IPS DF 6.9 (cell line): Measurements from ENCODE around the gene CLDND1.
A peak's percentile ranks its signal among the peaks of the same experiment; 100 is the strongest.

Experiments
- DNase-seq: peaks from one replicate; pipeline ENCODE4 v3.0.0-alpha.2; 2013; ENCODE audit warnings: low read depth, low spot score
- H3K27ac ChIP-seq: one replicate; pipeline ENCODE4 v1.5.1; 2013; ENCODE audit warnings: low read length, control low read depth
- H3K27me3 ChIP-seq: 2 replicates; pipeline ENCODE4 v1.6.1; 2013; ENCODE audit warnings: mild to moderate bottlenecking, low read length; ENCODE audit not compliant: control insufficient read depth, insufficient read depth
- H3K36me3 ChIP-seq: 2 replicates; pipeline ENCODE4 v1.6.1; 2013; ENCODE audit warnings: low read length; ENCODE audit not compliant: control insufficient read depth, insufficient read depth
- H3K4me1 ChIP-seq: 2 replicates; pipeline ENCODE4 v1.6.1; 2013; ENCODE audit warnings: low read length; ENCODE audit not compliant: control insufficient read depth, insufficient read depth
- H3K4me3 ChIP-seq: 2 replicates; pipeline ENCODE4 v1.5.1; 2013; ENCODE audit warnings: mild to moderate bottlenecking, low read length
- H3K9me3 ChIP-seq: 2 replicates; pipeline ENCODE4 v1.6.1; 2013; ENCODE audit warnings: low read length, inconsistent platforms; ENCODE audit not compliant: control insufficient read depth, insufficient read depth
- whole genome bisulfite sequencing: extraction: QIAGEN DNeasy Blood & Tissue Kit; methylation state at CpG from one replicate; pipeline ENCODE4 v1.1.7; 2013; ENCODE audit warnings: mixed read lengths, missing lambda C conversion rate; ENCODE audit not compliant: insufficient read length, insufficient coverage; 5-methylcytosine and 5-hydroxymethylcytosine counted together

The CLDND1 gene

DNA sequence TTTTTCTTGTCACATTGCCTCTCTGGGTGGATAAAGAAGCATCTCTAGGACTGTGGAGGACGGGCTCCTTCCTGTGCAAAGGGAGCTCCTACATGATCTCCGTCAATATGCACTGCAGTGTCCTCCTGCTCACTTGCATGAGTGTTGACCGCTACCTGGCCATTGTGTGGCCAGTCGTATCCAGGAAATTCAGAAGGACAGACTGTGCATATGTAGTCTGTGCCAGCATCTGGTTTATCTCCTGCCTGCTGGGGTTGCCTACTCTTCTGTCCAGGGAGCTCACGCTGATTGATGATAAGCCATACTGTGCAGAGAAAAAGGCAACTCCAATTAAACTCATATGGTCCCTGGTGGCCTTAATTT lies 9.6 kb upstream of the CLDND1 start:
- H3K27ac ChIP-seq: no peak overlapping the region

DNA sequence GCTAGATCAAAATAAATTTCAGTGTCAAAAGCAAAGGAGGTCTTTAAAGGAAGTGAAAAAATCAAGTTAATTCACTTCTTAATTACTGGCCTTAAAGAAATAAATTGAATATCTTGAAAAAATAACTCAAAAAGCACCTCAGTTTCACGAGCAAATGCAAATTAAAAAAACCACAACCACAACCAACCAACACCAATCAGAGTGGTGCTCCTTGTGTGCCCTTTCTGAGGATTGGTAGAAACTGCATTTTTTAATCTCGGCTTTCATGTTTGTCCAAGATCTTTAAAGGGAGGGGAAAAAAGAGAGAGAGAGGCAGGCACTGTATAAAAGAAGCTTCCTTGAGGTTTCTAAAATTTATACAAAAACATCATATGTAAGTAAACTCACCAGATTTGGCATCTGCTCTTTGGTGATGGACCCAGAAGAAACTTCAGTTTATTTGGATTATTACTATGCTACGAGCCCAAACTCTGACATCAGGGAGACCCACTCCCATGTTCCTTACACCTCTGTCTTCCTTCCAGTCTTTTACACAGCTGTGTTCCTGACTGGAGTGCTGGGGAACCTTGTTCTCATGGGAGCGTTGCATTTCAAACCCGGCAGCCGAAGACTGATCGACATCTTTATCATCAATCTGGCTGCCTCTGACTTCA lies 9.0 kb upstream of the CLDND1 start, which contains the start of gene GPR15:
Gene GPR15 (plus strand): TSS at position 357 of the 653 bp plus-strand sequence. CDS start 56 bp downstream, at position 413.
- Histone ChIP-seq H3K9me3 (no peaks in the 10 kb centered on the region), H3K27me3 (no peaks in the 10 kb centered on the region), H3K4me1 (no peaks in the 10 kb centered on the region), H3K36me3 (no peaks in the 10 kb centered on the region), H3K27ac (no peak within 1 kb of the TSS), H3K4me3 (no peak within 1 kb of the TSS)
- DNase-seq: no peak
- WGBS: no CpG with 5 or more reads among the region's 7 CpGs

More for the DNA sequence above, 9.6 kb upstream of the CLDND1 start:
- DNase-seq: no peak
- WGBS: no CpG with 5 or more reads among the region's 5 CpGs
- Histone ChIP-seq H3K27me3 (no peaks in the 10 kb centered on the region), H3K4me3 (no peak overlapping the region), H3K4me1 (no peaks in the 10 kb centered on the region), H3K9me3 (no peaks in the 10 kb centered on the region), H3K36me3 (no peaks in the 10 kb centered on the region)

DNA sequence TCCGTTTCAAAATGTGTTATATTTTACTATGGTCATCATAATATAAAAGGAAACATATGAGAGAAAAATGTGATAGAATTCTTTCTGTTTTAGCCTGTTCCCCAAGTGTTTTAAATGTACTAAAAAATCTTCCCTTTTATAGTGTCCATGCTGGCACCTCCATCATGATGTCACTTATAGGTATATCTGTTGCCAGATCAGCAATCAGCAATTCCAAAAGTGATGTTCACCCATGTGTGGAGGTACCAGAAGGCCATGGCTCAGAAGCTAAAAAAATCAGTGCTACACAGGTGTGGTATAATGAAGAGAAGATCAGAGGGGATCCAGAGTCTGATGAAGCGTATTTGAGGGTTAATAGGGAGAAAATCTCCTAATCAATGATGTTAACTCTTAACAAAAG lies 8.0 kb upstream of the CLDND1 start:
- H3K4me1 ChIP-seq: no peaks in the 10 kb centered on the region
- no peak for DNase-seq
- no peak overlapping the region for H3K27ac ChIP-seq
- H3K9me3 ChIP-seq: no peaks in the 10 kb centered on the region
- no peaks in the 10 kb centered on the region for H3K36me3 ChIP-seq
- WGBS: no CpG with 5 or more reads among the region's 2 CpGs
- no peak overlapping the region for H3K4me3 ChIP-seq
- no peaks in the 10 kb centered on the region for H3K27me3 ChIP-seq

DNA sequence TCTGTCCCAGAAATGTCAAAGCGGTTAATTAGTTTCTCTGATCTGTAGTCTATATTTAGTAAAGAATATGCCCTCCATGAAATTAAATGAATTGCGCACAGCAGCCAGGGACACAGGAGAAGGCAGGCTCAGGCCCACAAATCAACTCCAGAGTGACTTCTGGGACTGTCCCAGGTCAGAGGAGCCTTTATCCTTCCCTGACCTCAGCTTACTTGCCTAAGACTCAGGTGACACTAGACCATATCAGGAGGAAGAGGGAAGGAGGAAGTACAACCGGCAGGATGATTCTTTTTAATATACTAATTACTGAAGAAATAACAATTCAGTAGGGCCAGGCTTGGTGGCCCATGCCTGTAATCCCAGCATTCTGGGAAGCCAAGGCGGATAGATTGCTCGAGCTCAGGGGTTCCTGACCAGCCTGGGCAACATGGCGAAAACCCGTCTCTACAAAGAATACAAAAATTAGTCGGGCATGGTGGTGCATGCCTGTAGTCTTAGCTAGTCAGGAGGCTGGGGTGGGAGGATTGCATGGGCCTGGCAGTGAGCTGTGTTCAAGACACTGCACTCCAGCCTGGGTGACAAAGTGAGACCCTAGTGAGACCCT lies 7.3 kb upstream of the CLDND1 start:
- Histone ChIP-seq H3K9me3 (no peaks in the 10 kb centered on the region), H3K4me3 (no peak overlapping the region), H3K36me3 (no peaks in the 10 kb centered on the region), H3K27ac (no peak overlapping the region), H3K27me3 (no peaks in the 10 kb centered on the region), H3K4me1 (no peaks in the 10 kb centered on the region)
- WGBS: no CpG with 5 or more reads among the region's 8 CpGs
- DNase-seq: no peak

DNA sequence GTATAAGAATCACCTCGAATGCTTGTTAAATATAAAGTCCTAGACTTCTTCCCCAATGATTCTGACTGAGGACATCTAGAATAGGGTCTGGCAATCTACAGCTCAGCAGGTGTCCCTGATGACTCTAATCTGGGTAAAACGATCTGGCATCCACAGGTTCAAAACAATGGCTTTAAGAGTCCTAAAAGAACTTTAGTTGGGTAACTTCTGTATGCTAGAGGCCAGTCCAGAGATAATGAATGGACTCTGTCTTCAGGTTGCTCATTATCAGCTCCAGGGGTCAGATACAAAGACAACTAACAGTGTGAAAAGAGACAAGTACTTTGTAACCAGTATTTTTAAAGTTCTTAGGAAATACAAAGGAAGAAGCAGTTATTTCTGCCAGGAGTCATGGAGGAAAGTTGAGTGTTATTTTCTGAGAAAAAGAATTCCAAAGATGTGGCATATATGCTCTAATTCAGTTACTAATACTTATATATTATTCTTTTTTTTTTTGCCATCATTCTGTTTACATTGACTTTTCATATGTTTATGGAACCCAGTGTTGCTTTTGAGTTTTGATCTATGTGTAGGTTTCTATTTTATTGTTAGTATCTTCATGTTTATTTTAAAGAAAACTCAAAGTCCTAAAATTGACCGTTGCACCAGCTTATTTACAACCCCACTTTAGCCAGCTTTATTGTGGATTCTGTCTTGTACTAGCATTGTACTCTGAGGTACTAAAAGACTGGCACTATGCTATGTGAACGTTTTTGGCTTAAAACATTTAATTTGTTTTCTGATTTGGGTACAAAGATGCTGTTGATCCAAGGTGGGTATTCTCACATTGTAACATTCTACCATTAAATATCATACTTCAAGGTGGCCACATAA lies 6.0 kb upstream of the CLDND1 start:
- no CpG with 5 or more reads among the region's 4 CpGs for WGBS
- H3K4me1 ChIP-seq: no peaks in the 10 kb centered on the region
- H3K27ac ChIP-seq: no peak overlapping the region
- H3K9me3 ChIP-seq: no peaks in the 10 kb centered on the region
- H3K36me3 ChIP-seq: no peaks in the 10 kb centered on the region
- H3K27me3 ChIP-seq: no peaks in the 10 kb centered on the region
- no peak for DNase-seq
- H3K4me3 ChIP-seq: no peak overlapping the region

DNA sequence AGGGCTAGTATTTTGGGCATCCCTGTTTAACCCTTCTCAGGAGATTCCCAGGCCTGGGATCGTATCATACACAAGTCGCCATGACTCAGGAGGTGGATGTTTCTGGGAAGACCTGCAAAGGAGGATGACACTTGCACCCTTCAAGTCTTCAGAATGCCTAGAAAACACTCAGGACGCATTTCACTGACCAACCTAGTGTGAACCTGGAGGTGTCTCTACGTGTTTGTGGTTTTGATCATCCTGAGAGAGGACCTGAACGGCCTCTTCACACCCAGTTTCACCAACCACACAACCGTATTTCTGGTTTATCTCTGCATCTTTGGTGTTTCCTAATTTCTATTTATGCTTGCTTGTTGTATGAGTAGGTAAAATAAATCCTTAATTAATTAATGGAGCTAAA lies 2.8 kb upstream of the CLDND1 start:
- Histone ChIP-seq H3K4me3 (no peak overlapping the region), H3K27ac (no peak overlapping the region), H3K4me1 (no peaks in the 10 kb centered on the region), H3K36me3 (peaks cover 2% of the 10 kb centered on the region; the same call in 1 of the 2 replicates), H3K27me3 (no peaks in the 10 kb centered on the region), H3K9me3 (no peaks in the 10 kb centered on the region)
- no CpG with 5 or more reads among the region's 6 CpGs for WGBS
- DNase-seq: no peak

DNA sequence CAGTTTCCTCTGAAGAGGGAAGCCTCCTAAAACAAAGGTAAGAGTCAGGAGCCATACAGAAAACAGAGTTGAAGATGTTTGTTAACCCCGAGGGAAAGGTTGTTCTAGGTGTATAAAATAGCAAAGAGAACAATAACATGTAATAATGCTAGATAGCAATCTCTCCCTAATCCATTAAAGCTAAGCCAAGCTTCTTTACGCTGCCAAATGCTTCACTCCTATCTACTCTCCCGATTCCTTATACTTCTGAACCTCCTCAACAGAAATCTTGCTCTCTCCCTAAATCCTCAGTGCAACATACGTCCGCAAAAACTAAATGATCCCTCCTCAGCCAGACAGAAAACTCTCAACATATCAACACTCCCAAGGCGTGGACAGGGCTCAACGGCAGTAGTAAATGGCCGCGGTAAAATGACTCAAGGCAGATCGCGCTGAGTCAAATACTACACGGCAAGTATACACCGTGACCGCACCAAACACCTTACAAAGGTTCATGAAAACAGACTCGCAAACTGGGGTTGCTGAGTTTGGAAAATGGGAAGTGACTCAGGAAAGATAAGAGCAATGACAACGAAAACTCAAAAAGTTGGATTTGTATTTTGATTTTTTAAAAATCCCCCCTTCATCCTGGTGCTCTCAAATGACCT lies 682 bp downstream of the CLDND1 start:
- H3K9me3 ChIP-seq: no peaks in the 10 kb centered on the region
- WGBS: no CpG with 5 or more reads among the region's 16 CpGs
- no peak for DNase-seq
- H3K4me1 ChIP-seq: no peaks in the 10 kb centered on the region
- no peak overlapping the region for H3K27ac ChIP-seq
- peak overlapping the region; percentile 81; the same call in 1 of the 2 replicates for H3K4me3 ChIP-seq
- H3K36me3 ChIP-seq: peaks cover 2% of the 10 kb centered on the region; the same call in 1 of the 2 replicates
- H3K27me3 ChIP-seq: no peaks in the 10 kb centered on the region

DNA sequence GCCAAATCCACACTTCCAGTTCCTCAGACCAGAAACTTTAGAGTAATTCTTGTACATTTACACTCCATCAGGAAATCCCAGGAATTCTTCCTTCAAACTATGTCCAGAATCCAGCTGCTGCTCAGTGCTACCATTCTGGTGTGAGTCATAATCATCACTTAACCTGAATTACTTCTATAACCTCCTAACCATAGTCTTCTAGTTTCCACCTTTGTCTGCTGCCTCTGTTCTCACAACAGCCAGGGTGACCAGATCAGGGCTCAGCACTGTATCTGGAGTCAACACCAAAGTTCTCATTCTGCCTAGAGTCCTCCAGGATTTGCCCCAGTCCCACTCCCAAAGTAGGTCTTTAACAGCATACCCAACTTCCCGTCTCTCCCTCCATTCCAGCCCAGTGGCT lies 3.4 kb downstream of the CLDND1 start:
- H3K9me3 ChIP-seq: no peaks in the 10 kb centered on the region
- no peak overlapping the region for H3K27ac ChIP-seq
- no peaks in the 10 kb centered on the region for H3K27me3 ChIP-seq
- H3K4me1 ChIP-seq: no peaks in the 10 kb centered on the region
- no peak for DNase-seq
- whole genome bisulfite sequencing: no CpG with 5 or more reads among the region's 1 CpG
- H3K4me3 ChIP-seq: no peak overlapping the region
- H3K36me3 ChIP-seq: peaks cover 2% of the 10 kb centered on the region; the same call in 1 of the 2 replicates

DNA sequence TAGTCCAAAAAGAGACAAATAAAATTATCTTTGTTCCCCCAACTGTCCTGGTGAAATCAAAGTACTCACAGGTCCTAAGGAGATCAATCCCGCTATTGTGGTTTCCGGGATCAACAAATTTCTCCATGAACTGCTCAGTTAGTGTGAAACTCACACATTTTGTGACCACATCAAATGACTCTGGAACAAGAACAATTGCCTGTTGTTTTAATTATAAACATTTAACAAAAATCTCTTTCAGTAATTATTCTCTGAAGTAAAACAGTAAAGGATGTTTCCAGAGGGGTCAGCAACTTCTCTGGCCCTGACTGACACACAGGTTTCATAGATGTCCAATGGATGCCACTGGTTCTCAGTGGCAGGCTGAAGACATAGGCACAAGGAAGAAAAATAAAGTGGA lies 3.9 kb downstream of the CLDND1 start:
- Histone ChIP-seq H3K27ac (no peak overlapping the region), H3K4me3 (no peak overlapping the region), H3K4me1 (no peaks in the 10 kb centered on the region), H3K9me3 (no peaks in the 10 kb centered on the region), H3K36me3 (peaks cover 2% of the 10 kb centered on the region; the same call in 1 of the 2 replicates), H3K27me3 (no peaks in the 10 kb centered on the region)
- no CpG with 5 or more reads among the region's 2 CpGs for WGBS
- DNase-seq: no peak

DNA sequence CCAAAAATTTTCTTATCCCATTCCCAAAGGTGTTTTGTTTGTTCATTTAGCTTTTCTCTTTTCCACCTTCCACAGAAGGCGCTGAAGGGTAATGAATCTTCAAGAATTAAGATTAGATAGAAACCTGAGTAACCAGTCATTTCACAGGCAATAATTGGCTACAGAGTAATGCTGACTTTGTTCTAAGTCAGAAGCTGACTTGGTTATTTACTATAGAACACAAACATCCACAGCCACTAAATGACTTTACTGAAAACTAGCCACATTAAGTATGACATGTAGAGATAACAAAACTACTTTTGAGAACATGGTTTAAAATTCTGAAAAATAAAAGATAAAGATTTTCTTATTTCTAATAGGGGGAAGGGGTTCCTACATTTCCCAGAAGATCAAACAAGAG lies 7.8 kb downstream of the CLDND1 start:
- no CpG with 5 or more reads among the region's 1 CpG for WGBS
- no peaks in the 10 kb centered on the region; the same call in 1 of the 2 replicates for H3K36me3 ChIP-seq
- H3K27me3 ChIP-seq: no peaks in the 10 kb centered on the region
- H3K4me1 ChIP-seq: no peaks in the 10 kb centered on the region
- H3K27ac ChIP-seq: no peak overlapping the region
- no peaks in the 10 kb centered on the region for H3K9me3 ChIP-seq
- no peak overlapping the region for H3K4me3 ChIP-seq
- no peak for DNase-seq
